Neural cell (in vitro differentiated cells): ENCODE results near the gene PACSIN2. TPM values are rescaled to one million over a fixed set of nuclear protein-coding genes. Genes with fewer than 3 reads are reported as not detected.

Experiments used
- H2AFZ ChIP-seq: fragments of 200-600, 300-800 bp; sonication (generic), shearing (Covaris generic); 2 replicates; pipeline ENCODE4 v1.6.0; 2014; ENCODE audit warnings: low read depth, mild to moderate bottlenecking, antibody characterized with exemption, low read length, moderate library complexity
- H3F3A ChIP-seq: fragments of 200-600 bp; shearing (Covaris generic); 2 replicates; pipeline ENCODE4 v1.6.1; 2016; ENCODE audit warnings: mild to moderate bottlenecking, moderate library complexity, mixed read lengths, antibody characterized with exemption, low read length; ENCODE audit not compliant: insufficient read depth, poor library complexity, severe bottlenecking
- H3K27ac ChIP-seq: fragments of 200-600, 300-800 bp; sonication (generic), shearing (Covaris generic); 2 replicates; pipeline ENCODE4 v1.5.1; 2014; ENCODE audit warnings: mild to moderate bottlenecking, low read length, moderate library complexity
- H3K27me3 ChIP-seq: fragments of 300-800, 200-600 bp; sonication (generic), shearing (Covaris generic); 2 replicates; pipeline ENCODE4 v1.6.0; 2014; ENCODE audit warnings: mild to moderate bottlenecking, low read depth, low read length, moderate library complexity; ENCODE audit not compliant: insufficient read depth
- H3K36me3 ChIP-seq: fragments of 300-800, 200-600 bp; sonication (generic), shearing (Covaris generic); 2 replicates; pipeline ENCODE4 v1.5.1; 2014; ENCODE audit warnings: mild to moderate bottlenecking, antibody characterized with exemption, low read length, moderate library complexity; ENCODE audit not compliant: insufficient read depth
- H3K4me2 ChIP-seq: fragments of 300-800, 200-600 bp; sonication (generic), shearing (Covaris generic); 2 replicates; pipeline ENCODE4 v1.6.0; 2014; ENCODE audit warnings: mild to moderate bottlenecking, low read length
- H3K4me3 ChIP-seq: fragments of 300-800, 200-600 bp; sonication (generic), shearing (Covaris generic); 2 replicates; pipeline ENCODE4 v1.5.1; 2014; ENCODE audit warnings: mild to moderate bottlenecking, low read length, moderate library complexity
- H3K79me2 ChIP-seq: fragments of 200-600 bp; shearing (Covaris generic); replicated peaks from 2 replicates; pipeline ENCODE4 v1.6.0; 2014; ENCODE audit warnings: mild to moderate bottlenecking, low read length, moderate library complexity; ENCODE audit not compliant: insufficient read depth
- H3K9ac ChIP-seq: fragments of 300-800, 200-600 bp; sonication (generic), shearing (Covaris generic); 2 replicates; pipeline ENCODE4 v1.6.1; 2016; ENCODE audit warnings: mild to moderate bottlenecking, low read length, mixed read lengths
- H3K9me2 ChIP-seq: fragments of 200-600 bp; shearing (Covaris generic); 2 replicates; pipeline ENCODE4 v1.6.1; 2016; ENCODE audit warnings: mild to moderate bottlenecking, low read length, mixed read lengths; ENCODE audit not compliant: insufficient read depth
- H3K9me3 ChIP-seq: fragments of 200-600, 300-800 bp; sonication (generic), shearing (Covaris generic); 2 replicates; pipeline ENCODE4 v1.6.1; 2016; ENCODE audit warnings: mild to moderate bottlenecking, mixed run types, low read length, moderate library complexity, mixed read lengths
- H4K20me1 ChIP-seq: fragments of 200-600 bp; shearing (Covaris generic); 2 replicates; pipeline ENCODE4 v1.6.1; 2016; ENCODE audit warnings: mild to moderate bottlenecking, mixed run types; ENCODE audit not compliant: insufficient read depth
- CTCF ChIP-seq: fragments of 450-650 bp; IDR thresholded peaks from 2 replicates; pipeline ENCODE4 v1.5.1; 2014; ENCODE audit warnings: antibody characterized with exemption, mild to moderate bottlenecking, moderate library complexity; ENCODE audit not compliant: poor library complexity, severe bottlenecking
- EP300 ChIP-seq: fragments of 450-650 bp; conservative IDR thresholded peaks from 2 replicates; pipeline ENCODE4 v1.6.1; 2014; ENCODE audit warnings: antibody characterized with exemption, mild to moderate bottlenecking, moderate library complexity; ENCODE audit not compliant: poor library complexity, severe bottlenecking
- EZH2 ChIP-seq: fragments of 200-600, 300-800 bp; shearing (Covaris generic), sonication (generic); IDR thresholded peaks from 2 replicates; pipeline ENCODE4 v1.6.1; 2014; ENCODE audit warnings: antibody characterized with exemption, low read length, borderline replicate concordance, mild to moderate bottlenecking; ENCODE audit not compliant: insufficient read depth, poor library complexity, severe bottlenecking
- MXI1 ChIP-seq: fragments of 450-650 bp; conservative IDR thresholded peaks from 2 replicates; pipeline ENCODE4 v1.6.1; 2014; ENCODE audit warnings: antibody characterized with exemption, mild to moderate bottlenecking; ENCODE audit not compliant: poor library complexity, severe bottlenecking
- POLR2AphosphoS5 ChIP-seq: IDR thresholded peaks from 2 replicates; pipeline ENCODE4 v1.6.1; 2012
- RAD21 ChIP-seq: fragments of 450-650 bp; conservative IDR thresholded peaks from 2 replicates; pipeline ENCODE4 v1.6.1; 2014; ENCODE audit warnings: antibody characterized with exemption, mild to moderate bottlenecking, moderate library complexity
- SMC3 ChIP-seq: fragments of 450-650 bp; conservative IDR thresholded peaks from 2 replicates; pipeline ENCODE4 v1.6.1; 2014; ENCODE audit warnings: antibody characterized with exemption, mild to moderate bottlenecking, moderate library complexity; ENCODE audit not compliant: poor library complexity
- TAF1 ChIP-seq: IDR thresholded peaks from 2 replicates; pipeline ENCODE4 v1.6.1; 2012; ENCODE audit warnings: low read depth
- polyA plus RNA-seq: library from polyadenylated mRNA; depleted of rRNA; stranded (reverse); fragments of >200 nt; gene quantifications from 2 replicates; pipeline ENCODE4 v1.2.3, GENCODE V29; 2014
- TF ChIP-seq, protein P1 (sequence below): IDR thresholded peaks from 2 replicates; pipeline ENCODE4 v1.6.1; 2012; ENCODE audit warnings: borderline replicate concordance

The PACSIN2 gene
- polyA plus RNA-seq, 1 donor from 2014 or later = 47.2 TPM

DNA sequence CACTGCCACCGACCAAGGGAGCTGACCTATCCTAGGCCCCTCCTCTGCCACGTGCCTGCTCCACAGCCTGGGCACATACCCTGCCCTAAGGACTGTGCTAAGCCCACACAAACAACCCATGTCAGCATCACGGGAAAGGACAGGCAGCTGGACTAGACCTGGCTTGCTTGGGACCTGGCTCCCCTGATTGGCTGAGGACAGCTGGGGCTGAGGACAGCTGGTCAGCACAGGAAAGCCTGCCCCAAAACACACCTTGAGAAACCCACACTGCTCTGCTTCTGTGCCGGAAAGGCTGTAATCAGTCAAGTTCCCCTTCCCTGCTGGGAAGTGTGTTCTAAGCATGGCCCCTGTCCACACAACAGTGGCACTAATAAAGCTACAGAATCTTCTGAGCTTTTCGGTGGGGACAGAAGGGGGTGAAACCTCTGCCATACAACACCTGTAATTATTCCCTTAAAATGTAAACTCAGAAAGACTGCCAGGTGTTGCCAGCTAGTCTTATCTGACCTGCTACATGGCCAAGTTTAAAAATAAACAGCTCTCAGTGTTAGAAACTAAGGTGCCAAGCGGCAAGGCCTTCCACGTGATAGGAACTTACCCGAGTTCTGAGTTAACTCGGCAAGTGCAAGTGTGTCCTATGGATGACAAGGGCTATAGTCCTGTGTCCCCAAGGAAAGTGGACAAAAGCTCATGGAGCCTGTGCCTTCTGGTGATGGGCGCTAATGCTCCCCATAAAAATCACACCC, 122.2 kb downstream of the PACSIN2 start:
- H3K27ac ChIP-seq = no peak overlapping the region
- H3K79me2 ChIP-seq = no peaks in the 10 kb centered on the region

GRCh38 chr22:42892156-42892555, 122.8 kb downstream of the PACSIN2 start:
- Histone ChIP-seq H3K9me3 (no peaks in the 10 kb centered on the region), H3K27me3 (no peaks in the 10 kb centered on the region), H2AFZ (no peak overlapping the region), H3K4me3 (no peak overlapping the region), H4K20me1 (no peaks in the 10 kb centered on the region), H3K79me2 (no peaks in the 10 kb centered on the region), H3K36me3 (no peaks in the 10 kb centered on the region), H3K9ac (no peak overlapping the region), H3K27ac (no peak overlapping the region), H3K9me2 (no peaks in the 10 kb centered on the region), H3F3A (no peaks in the 10 kb centered on the region), H3K4me2 (no peak overlapping the region)
- no peak for TF ChIP-seq EZH2
- TF ChIP-seq, protein P1, sequence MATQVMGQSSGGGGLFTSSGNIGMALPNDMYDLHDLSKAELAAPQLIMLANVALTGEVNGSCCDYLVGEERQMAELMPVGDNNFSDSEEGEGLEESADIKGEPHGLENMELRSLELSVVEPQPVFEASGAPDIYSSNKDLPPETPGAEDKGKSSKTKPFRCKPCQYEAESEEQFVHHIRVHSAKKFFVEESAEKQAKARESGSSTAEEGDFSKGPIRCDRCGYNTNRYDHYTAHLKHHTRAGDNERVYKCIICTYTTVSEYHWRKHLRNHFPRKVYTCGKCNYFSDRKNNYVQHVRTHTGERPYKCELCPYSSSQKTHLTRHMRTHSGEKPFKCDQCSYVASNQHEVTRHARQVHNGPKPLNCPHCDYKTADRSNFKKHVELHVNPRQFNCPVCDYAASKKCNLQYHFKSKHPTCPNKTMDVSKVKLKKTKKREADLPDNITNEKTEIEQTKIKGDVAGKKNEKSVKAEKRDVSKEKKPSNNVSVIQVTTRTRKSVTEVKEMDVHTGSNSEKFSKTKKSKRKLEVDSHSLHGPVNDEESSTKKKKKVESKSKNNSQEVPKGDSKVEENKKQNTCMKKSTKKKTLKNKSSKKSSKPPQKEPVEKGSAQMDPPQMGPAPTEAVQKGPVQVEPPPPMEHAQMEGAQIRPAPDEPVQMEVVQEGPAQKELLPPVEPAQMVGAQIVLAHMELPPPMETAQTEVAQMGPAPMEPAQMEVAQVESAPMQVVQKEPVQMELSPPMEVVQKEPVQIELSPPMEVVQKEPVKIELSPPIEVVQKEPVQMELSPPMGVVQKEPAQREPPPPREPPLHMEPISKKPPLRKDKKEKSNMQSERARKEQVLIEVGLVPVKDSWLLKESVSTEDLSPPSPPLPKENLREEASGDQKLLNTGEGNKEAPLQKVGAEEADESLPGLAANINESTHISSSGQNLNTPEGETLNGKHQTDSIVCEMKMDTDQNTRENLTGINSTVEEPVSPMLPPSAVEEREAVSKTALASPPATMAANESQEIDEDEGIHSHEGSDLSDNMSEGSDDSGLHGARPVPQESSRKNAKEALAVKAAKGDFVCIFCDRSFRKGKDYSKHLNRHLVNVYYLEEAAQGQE = no peak
- TF ChIP-seq CTCF = no peak
- no peak for TF ChIP-seq MXI1
- no peak for TF ChIP-seq TAF1
- no peak for TF ChIP-seq EP300
- TF ChIP-seq RAD21 = no peak
- no peak for TF ChIP-seq POLR2AphosphoS5

More for the DNA sequence above, 122.2 kb downstream of the PACSIN2 start:
- Histone ChIP-seq H3K9ac (no peak overlapping the region), H3K4me2 (no peak overlapping the region), H2AFZ (no peak overlapping the region), H3K9me3 (no peaks in the 10 kb centered on the region), H4K20me1 (no peaks in the 10 kb centered on the region), H3F3A (no peaks in the 10 kb centered on the region), H3K36me3 (no peaks in the 10 kb centered on the region), H3K27me3 (no peaks in the 10 kb centered on the region), H3K9me2 (no peaks in the 10 kb centered on the region), H3K4me3 (no peak overlapping the region)
- TF ChIP-seq SMC3 = no peak
- no peak for TF ChIP-seq EZH2
- TF ChIP-seq RAD21 = no peak
- no peak for TF ChIP-seq POLR2AphosphoS5
- TF ChIP-seq CTCF = no peak
- TF ChIP-seq, protein P1 = no peak
- no peak for TF ChIP-seq EP300
- TF ChIP-seq MXI1 = no peak
- no peak for TF ChIP-seq TAF1
